Stimulated activated CD8-positive, alpha-beta memory T cell treated with anti-CD3 and anti-CD28 coated beads, Interleukin-15, amount 100 ng/mL, for 24 hours (primary cell): ENCODE data around the gene BNIPL.

Experiments
- DNase-seq: peaks from one replicate; pipeline ENCODE4 v3.0.0-alpha.2; 2020; ENCODE audit warnings: low read depth

BNIPL gene

DNA sequence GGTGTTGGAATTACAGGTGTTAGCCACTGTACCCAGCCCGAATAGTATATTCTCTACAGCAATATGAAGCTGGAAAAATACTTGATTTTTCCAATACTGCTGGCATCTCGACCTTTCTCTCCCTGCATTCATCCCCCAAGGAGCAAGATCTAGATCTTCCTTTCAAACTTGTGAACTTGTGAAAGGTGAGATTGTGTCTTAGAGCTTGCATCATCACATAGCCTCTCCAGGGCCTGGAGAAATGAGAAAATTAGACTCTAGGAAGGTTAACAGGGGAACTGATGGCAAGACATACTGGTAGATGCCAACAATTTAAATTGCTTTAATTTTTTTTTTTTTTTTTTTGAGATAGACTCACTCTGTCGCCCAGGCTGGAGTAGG is 26.1 kb upstream of the BNIPL start:
- no peak for DNase-seq

DNA sequence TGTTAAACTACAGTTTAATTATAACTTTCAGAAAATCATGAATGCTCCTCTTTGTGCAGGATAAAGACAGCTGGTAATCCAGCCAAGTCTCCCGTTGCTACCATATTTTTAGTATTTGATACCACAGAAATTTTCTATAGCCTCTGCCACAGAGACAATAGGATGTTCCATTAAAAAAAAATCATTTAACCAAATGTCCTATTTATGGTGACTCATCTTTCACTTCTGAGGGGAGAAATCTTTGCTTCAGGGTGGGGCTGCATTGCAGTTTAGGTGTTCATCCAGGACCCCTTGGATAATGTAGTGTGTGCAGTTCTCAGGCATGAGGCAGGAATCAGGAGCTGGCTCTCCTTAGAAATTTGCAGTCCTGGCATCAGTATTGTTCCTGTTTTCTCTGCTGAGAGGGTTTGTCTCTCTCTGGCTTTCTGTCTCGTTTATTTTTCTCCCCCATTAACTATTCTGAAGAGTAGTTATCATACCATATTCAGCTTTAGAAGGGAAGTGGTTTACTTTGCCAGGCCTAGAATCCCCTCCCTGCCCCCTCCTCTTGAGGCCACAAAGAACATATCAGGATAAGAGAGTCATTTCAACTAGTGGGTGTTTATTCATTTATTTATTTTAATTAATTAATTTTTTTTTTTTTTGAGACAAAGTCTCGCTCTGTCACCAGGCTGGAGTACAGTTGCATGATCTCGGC is 25.1 kb upstream of the BNIPL start:
- DNase-seq = no peak

DNA sequence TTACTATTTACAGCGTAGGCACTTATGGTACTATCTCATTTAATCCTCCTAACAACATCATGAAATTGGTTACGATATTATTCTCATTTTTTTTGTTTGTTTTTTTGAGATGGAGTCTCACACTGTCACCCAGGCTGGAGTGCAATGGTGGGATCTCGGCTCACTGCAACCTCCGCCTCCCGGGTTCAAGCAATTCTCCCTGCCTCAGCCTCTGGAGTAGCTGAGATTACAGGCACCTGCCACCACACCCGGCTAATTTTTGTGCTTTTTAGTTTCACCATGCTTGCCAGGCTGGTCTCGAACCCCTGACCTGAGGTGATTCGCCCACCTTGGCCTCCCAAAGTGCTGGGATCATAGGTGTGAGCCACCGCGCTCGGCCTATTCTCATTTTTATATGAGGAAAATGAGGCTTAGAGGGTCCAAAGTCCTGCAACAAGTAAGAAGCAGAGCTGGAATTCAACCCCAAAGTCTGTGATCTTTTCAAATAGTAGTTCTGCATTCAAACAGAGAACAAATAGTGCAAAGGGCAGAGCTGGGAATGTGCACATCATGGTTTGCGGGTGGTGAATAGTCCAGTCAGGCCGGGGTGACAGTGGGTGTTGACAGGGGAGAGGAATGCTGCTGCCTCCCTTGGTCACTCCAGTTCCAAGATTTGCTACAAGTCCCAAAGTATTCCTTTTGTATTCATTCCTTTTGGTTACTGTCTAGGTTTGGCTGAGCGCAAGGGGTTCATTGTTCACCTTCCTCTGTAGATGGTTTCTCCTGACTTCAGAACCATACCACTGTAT is 23.5 kb upstream of the BNIPL start:
- no peak for DNase-seq

DNA sequence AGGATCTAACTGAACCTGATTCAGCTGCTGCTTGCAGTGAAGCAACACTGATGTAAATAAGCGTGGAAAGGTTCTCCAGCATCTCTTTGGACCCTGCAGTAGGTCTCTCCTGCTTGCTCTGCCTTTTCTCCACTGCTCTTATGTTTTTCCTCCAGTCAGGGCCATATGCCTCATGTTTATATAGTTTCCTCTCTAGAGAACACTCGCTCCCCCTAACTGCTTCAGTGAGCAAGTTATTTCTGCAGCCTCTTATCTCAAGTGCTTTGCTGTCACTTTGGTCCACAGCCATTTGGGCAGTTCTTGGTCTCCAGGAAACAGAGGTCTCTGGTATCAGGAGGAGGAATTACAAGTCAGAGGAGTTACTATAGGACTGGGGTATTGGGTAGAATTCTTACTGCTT is 22.9 kb upstream of the BNIPL start:
- DNase-seq = no peak

DNA sequence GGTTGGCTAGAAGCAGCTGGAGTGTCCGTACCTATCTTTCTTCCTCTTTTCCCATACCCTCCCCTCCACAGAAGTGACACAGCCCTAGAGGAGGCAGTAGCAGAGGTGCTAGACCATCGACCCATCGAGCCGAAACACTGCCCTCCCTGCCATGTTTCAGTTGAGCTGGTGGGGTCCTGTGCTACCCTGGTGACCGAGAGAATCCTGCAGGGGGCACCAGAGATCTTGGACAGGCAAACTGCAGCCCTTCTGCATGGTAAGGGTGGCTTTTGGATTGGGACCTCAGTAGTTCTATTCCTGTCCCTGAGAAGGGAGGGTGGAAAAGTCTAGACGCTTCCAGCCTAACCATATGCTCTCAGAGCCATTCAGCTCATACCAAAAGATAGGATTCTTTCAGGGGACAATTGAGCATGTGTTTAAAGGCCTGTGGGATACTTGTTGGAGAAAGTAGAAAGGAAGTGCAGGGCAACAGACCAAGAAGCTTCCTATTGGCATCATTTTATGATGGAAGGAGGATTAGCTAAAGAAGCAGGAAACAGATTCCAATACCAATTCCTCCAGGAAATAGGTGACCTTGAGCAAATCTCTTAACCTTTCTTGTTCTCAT is 11.7 kb upstream of the BNIPL start:
- peak; percentile 47 for DNase-seq

DNA sequence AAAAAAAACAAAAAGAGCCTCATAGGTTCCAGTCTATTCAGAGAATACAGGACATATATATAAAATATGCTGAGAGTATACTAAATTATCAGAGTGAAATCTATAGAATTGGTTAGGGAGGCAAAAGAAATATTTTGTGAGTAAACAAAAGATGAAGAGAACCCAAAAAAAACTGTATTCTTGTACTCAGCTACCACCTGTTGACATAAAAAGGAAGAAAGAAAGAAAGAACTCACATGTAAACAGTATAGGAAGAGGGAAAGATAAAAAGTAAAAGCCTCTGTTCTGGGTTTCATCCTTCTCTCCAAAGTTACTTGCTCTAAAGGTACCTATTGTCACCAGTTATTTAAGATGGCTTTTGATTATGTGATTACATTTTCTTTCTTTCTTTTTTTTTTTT is 9.9 kb upstream of the BNIPL start:
- no peak for DNase-seq

DNA sequence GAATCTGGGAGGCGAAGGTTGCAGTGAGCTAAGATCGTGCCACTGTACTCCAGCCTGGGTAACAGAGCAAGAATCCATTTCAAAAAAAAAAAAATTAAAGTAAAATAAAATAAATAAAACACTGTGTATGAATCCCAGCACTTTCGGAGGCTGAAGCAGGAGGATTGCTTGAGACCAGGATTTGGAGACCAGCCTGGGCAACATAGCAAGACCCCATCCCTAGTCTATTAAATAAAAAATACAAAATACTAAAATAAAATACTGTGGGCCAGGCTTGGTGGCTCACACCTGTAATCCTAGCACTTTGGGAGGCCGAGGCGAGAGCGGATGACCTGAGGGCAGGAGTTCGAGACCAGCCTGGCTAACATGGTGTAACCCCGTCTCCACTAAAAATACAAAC is 4.2 kb upstream of the BNIPL start:
- DNase-seq = no peak

DNA sequence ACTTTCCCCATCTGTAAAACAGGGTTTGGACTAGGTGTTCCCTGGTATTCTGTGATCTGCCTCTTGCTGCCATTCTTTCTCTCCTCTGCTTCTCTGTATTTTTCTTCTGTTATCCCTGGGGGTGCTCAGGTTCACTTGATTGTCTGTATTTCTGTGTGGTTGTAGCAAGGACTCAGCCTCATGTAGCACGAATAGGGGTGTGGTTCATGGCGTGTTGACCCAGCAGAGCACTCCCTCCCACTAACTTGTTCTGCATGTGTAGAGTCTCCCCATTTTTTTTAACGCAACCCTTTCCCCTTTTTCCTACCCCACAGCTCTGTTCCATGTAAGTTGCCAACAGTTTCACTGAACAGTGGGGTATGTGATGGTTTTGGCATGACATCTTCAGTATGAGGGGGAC is 1.2 kb upstream of the BNIPL start:
- no peak for DNase-seq

DNA sequence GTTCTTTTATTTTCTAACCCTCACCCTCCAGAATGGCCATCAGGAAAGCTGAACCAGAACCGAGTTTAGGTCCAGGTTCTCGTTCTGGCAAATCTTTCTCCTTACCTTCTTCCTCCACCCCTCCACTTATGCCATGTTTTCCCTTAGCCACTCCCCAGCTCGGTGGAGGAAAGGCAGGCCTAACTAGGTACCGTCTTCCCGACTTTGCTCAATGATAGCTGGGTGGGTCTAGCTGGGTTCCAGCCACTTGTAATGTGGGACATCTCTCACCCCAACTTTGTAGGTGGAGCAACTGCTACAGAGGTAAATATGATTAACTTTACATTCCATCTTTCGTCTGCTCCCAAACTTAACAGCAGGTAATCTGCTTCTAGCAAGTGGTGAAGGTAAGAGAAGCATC is 646 bp downstream of the BNIPL start:
- no peak for DNase-seq

DNA sequence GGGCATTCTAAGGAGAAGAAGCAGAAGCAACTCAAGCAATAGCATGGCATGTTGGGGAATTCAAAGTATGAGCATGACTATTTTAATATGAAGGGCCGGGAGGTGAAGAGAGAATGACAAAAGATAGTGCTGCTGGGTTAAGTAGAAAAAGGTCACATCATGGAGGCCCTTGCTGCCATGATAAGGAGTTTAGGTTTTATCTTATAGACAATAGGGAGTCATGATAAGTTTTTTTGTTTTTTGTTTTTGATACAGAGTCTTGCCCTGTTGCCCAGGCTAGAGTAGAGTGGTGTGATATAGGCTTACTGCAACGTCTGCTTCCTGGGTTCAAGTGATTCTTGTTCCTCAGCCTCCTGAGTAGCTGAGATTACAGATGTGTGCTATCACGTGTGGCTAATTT is 3.1 kb downstream of the BNIPL start:
- no peak for DNase-seq

DNA sequence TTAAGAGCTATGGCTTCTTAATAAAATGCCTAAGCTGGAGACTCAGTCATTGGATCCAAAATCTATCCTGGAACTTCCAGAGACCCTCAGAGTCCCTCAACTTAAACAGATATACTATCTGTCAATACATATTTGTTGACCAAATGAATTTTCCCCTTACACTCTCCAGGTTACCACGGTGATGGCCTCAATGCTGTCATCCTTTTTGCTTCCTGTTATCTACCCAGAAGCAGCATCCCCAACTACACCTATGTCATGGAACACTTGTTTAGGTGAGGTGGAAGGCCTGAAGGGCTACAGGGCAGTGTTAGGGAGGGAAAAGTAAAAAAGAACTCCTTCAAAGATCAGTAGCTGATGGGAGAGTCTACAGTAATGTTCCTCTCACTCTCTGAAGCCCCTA is 6.8 kb downstream of the BNIPL start:
- no peak for DNase-seq

DNA sequence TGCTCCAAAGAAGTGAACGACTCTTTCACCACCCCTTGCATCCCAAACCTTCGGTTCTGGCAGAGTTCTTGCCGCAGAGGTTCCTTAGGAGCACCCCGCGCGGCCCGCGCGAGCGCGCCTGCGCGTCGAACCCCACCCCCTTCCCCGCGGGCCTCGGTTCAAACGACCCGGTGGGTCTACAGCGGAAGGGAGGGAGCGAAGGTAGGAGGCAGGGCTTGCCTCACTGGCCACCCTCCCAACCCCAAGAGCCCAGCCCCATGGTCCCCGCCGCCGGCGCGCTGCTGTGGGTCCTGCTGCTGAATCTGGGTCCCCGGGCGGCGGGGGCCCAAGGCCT is 11.2 kb downstream of the BNIPL start, which contains the start of gene C1orf56:
TSS of gene C1orf56 (plus strand) at position 161 of the 334 bp plus-strand sequence. CDS start at position 258, 97 bp downstream.
- peak; percentile 35 for DNase-seq

DNA sequence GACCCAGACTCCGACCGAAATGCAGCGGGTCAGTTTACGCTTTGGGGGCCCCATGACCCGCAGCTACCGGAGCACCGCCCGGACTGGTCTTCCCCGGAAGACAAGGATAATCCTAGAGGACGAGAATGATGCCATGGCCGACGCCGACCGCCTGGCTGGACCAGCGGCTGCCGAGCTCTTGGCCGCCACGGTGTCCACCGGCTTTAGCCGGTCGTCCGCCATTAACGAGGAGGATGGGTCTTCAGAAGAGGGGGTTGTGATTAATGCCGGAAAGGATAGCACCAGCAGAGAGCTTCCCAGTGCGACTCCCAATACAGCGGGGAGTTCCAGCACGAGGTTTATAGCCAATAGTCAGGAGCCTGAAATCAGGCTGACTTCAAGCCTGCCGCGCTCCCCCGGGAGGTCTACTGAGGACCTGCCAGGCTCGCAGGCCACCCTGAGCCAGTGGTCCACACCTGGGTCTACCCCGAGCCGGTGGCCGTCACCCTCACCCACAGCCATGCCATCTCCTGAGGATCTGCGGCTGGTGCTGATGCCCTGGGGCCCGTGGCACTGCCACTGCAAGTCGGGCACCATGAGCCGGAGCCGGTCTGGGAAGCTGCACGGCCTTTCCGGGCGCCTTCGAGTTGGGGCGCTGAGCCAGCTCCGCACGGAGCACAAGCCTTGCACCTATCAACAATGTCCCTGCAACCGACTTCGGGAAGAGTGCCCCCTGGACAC is 11.7 kb downstream of the BNIPL start:
- no peak for DNase-seq

DNA sequence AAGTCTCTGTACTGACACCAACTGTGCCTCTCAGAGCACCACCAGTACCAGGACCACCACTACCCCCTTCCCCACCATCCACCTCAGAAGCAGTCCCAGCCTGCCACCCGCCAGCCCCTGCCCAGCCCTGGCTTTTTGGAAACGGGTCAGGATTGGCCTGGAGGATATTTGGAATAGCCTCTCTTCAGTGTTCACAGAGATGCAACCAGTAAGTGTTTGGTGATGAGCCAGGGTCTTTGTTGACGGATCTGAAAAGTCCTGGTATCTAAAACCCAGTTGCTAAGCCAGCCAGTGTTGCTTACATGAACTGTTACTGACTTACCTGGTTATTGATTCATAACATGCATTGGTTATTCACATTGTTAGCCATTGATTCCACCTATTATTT is 12.3 kb downstream of the BNIPL start:
- DNase-seq = no peak

DNA sequence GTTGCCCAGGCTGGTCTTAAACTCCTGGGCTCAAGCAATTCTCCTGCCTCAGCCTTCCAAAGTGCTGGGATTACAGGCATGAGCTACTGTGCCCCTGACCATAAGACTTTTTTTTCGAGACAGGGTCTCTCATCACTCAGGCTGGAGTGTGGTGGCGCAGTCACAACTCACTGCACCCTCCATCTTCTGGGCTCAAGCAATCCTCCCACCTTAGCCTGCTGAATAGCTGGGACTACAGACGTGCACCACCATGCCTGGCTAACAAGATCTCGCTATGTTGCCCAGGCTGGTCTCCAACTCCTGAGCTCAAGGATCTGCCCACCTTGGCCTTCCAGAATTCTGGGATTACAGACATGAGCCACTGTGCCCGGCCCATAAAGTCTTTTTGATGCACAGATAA is 13.1 kb downstream of the BNIPL start:
- DNase-seq = no peak

DNA sequence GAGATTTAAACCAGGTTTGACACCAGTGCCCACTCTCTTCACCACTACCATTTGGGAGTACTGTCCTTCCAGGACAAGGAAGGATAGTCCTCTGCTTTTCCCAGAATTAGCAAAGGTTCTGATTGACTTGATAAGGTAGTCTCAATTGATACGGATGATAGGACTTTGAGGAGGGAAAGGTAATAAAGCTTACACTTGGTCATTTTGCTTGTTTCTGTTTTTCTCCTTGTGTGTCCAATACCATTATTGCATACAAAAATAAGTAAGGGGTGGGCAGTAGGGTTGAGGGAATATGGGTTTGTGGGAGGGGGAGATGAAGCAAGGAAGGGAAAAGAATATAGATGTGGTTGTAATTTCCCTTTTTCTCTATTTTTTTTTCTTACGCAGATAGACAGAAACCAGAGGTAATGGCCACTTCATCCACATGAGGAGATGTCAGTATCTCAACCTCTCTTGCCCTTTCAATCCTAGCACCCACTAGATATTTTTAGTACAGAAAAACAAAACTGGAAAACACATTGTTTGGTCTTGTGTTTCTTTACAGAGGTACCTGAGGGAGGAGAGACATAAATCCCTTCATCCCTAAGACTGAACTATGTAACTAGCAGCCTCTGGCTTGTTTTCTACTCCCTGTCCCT is 13.8 kb downstream of the BNIPL start:
- no peak for DNase-seq

DNA sequence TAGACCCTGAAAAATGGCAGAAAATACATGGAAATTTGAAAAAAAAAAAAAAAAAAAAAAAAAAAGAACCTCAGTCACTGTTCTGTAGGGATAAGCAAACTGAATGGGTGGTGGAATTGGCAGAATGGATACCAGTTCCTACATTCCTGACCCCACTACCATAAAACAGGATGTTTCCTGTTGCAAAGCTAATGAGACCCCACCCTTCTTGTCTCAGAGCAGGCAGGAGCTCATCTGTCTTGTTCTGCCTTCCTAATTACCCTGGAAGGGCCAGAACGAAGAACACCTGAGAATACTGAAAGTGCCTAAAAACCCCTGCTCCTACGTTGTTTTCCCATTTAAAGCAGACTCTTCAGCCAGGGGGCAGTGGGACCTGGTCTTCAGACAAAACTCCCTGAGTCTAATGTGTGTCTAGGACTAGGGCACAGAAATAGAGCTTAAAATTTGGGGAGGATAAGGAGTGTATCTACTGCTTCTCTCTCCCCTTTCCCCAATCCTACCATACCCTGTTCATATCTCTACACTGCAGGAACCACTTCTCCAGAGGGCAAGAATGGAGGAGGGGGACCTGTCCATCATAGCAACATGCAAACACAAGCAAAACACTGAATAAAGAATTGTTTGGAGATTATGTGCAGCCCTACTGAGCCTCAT is 15.1 kb downstream of the BNIPL start:
- DNase-seq = no peak

DNA sequence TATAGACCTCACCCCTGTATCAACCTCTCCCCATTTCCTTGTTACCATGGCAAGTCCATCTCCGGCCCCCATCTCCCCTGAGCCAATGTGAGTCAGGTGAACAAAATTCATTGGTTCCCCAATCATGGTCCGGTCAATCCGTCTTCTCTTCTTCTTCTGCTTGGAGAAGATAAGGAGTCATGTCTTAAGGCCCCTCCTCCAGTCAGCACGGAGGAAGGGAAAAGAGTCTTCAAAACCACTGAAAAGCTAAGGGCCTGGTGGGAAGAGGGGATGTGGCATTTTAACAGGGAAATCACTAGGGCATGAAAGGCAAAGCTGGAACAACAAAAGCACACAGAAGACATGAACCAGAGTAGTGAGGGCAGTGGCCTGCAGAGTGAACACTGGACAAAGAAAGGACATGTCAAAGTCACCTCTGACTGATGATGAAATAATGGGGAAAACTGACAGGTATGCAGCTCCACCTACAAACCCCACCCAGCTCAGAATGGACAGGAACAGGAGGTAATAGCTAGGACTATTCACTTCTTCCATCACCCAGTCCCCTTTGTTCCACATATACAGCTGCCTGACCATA is 18.7 kb downstream of the BNIPL start:
- DNase-seq = no peak

DNA sequence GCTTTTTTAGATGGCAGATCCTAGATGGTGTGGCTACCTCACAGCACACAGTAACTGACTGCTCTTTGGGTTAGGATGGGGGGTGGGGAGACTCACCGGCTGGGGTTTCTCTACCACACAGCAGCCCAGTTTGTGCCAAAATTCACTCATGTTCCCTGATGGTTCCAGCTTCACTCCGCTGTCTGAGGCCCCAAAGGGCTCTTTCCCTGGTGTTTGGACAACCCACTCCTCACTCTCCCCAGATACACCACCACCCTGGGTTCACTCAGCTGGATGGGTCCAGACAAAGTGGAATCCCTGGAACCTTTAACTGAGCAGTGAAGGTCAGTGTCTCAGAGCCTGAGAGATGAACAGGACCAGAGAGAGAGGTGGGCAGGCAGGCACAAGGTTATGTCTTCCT is 19.2 kb downstream of the BNIPL start:
- DNase-seq = no peak

DNA sequence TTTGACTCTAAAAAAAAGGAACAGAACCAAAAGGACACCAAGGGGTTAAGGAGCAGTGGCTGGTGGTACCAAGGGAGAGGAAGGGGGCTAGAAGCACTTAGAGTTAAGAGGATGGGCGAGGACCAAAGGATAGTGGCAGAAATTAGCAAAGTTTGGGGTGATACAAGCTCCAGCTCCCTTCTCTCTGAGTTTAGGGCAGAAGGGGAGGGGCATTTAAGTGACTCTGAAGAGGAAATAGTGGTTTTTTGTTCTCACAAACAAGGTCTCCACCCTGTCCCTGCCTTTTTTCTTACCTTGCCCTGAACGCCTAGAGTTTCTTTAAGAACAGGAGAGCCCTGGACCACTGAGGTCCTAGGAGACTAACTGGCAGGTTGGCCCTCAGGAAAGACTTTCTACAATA is 19.8 kb downstream of the BNIPL start:
- no peak for DNase-seq

DNA sequence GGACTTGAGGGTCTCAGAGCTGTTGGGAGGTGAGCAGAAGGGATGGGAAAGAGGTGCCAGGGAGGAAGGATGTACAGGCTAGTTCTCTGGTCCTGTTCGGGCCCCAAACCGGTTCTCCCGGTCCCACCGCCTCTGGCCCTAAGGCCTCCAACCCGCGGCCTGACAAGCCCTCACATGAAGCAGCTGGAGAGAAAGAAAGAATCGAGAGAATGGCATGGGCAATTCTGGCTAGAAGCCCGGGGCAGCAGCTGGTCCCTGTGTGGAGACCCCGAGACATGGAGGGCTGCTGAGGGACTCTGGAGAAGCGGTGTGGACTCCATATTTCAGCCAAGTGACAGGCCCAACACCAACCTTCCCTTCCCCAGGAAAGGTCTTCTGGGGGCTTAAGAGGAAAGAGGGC is 22.3 kb downstream of the BNIPL start:
- no peak for DNase-seq
